Tibial nerve (tissue), 4 donors: Measurements from ENCODE around the gene MCC.

ENCODE experiments used
- CTCF ChIP-seq, 5 experiments: fragments of 200-600 bp in 3 of 5; fragments of 450-650 bp in 2 of 5; sonication (generic) in 3 of 5; IDR thresholded peaks; one replicate each; pipeline ENCODE4 v1.5.1; 2016 to 2019; ENCODE audit warnings: antibody characterized with exemption in 5 of 5, mild to moderate bottlenecking in 3 of 5, moderate library complexity in 2 of 5
- EP300 ChIP-seq, 2 donors: sonication (generic); formaldehyde crosslinking; IDR thresholded peaks; one replicate each; pipeline ENCODE4 v1.6.1; 2017; ENCODE audit warnings: antibody characterized with exemption in 2 of 2, mild to moderate bottlenecking in 1 of 2
- POLR2A ChIP-seq, 2 donors: fragments of 450-650 bp; IDR thresholded peaks; one replicate each; pipeline ENCODE4 v1.6.1; 2017; ENCODE audit warnings: antibody characterized with exemption in 2 of 2, mild to moderate bottlenecking in 2 of 2, moderate library complexity in 2 of 2

DNA sequence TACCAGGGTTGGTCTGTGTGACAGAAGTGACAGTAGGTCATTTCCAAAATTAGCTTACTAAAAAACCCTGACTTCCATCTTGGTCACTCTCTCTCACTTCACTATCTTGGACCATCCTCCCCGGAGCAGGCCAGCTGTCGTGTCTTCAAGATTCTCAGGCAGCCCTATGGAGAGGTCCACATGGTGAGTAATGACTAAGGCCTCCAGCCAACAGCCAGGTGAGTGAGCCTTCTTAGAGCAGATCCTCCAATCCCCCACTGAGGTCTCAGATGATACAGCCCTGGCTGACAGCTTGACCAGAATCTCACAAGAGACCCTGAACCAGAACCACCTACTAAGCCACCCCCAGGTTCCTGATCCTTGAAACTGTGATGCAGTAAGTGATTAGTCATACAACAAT is 419.7 kb downstream of the MCC start:
- TF ChIP-seq CTCF (IDR thresholded peaks at IDR 0.05) (no peak), POLR2A (IDR thresholded peaks at IDR 0.05) (no peak), EP300 (IDR thresholded peaks at IDR 0.05) (no peak)
